K562 (cell line): ENCODE measurements around the gene INPP4B. TPM values are rescaled to one million over a fixed set of nuclear protein-coding genes. Genes with fewer than 3 reads are reported as not detected.

Source experiments
- RAD21 ChIP-seq, 2 experiments: fragments of 250-450 bp in 1 of 2; fragments of 450-650 bp in 1 of 2; sonication (Bioruptor Pico) in 1 of 2; formaldehyde crosslinking in 1 of 2; IDR thresholded peaks in 1 of 2; conservative IDR thresholded peaks in 1 of 2; 2 replicates each; pipeline versions ENCODE4 v1.4.0 to v1.8.0; 2020 to 2022; ENCODE audit warnings: mild to moderate bottlenecking in 2 of 2, moderate library complexity in 1 of 2
- REST ChIP-seq, 2 experiments: fragments of 450-650 bp; formaldehyde crosslinking in 1 of 2; IDR thresholded peaks; 2 replicates each; pipeline versions ENCODE4 v1.4.0 to v1.6.1; 2014 to 2020; ENCODE audit warnings: mild to moderate bottlenecking in 2 of 2, borderline replicate concordance in 1 of 2, low read depth in 1 of 2
- ZNF639 ChIP-seq, 2 experiments: fragments of 200-800 bp in 1 of 2; sonication (Bioruptor generic) in 1 of 2; sonication (generic) in 1 of 2; formaldehyde crosslinking in 1 of 2; IDR thresholded peaks in 1 of 2; conservative IDR thresholded peaks in 1 of 2; 2 replicates each; pipeline versions ENCODE4 v1.5.0 to v1.6.1; 2016 to 2020; ENCODE audit warnings: missing compliant biosample characterization in 1 of 2, missing genetic modification characterization in 1 of 2, missing genetic modification reagents in 1 of 2
- ZNF76 ChIP-seq: fragments of 250-450 bp; sonication (Bioruptor Pico); IDR thresholded peaks from 2 replicates; pipeline ENCODE4 v1.4.0; 2020; ENCODE audit warnings: mild to moderate bottlenecking, moderate library complexity, borderline replicate concordance
- polyA plus RNA-seq, 8 experiments: library from polyadenylated mRNA; depleted of rRNA in 4 of 8; stranded (reverse) in 5 of 8; unstranded in 3 of 8; fragments of >200 nt; fragmentation: Nextera tagmentation in 2 of 8; fragmentation: Illumina TruSeq in 1 of 8; extraction: Ambion mirVana in 2 of 8; extraction: Trizol in 1 of 8; gene quantifications; 2 replicates each; pipeline versions ENCODE4 v1.2.1 to v1.2.3, GENCODE V29; 2011 to 2014; ENCODE audit warnings: inconsistent platforms in 1 of 8, missing spikeins in 1 of 8
- total RNA-seq, 7 experiments: library from RNA; depleted of rRNA in 6 of 7; stranded (reverse); fragments of >200 nt in 6 of 7; fragmentation: Illumina TruSeq in 2 of 7; extraction: Trizol in 2 of 7; gene quantifications; 2 replicates each; pipeline versions ENCODE4 v1.2.1 to v1.2.3, GENCODE V29; 2011 to 2021; ENCODE audit warnings: low replicate concordance in 1 of 7

INPP4B gene
- total and polyA plus RNA-seq, 9 of the 15 experiments (the other 6 are each of a cell fraction or from before 2014, with no cell fraction given): 0.04 to 0.11 TPM; not detected in 7

- TF ChIP-seq REST (IDR thresholded peaks at IDR 0.05; ENCODE audit: borderline replicate concordance) (no peak), REST (CRISPR knock-in tag; IDR thresholded peaks at IDR 0.05; ENCODE audit: low read depth) (no peak), ZNF639 (CRISPR knock-in tag; conservative IDR thresholded peaks at IDR 0.05 in 1 of 2, IDR thresholded peaks at IDR 0.05 in 1 of 2) (no peak), RAD21 (CRISPR knock-in tag; conservative IDR thresholded peaks at IDR 0.05 in 1 of 2, IDR thresholded peaks at IDR 0.05 in 1 of 2) (no peak), ZNF76 (CRISPR knock-in tag) (no peak)
- TF ChIP-seq, all 486 proteins: peak for 0
These were observed 28.6 kb upstream of the INPP4B start (continued) for GRCh38 chr4:142874684-142875083.
